K562 (cell line): ENCODE data around the gene ATP6V0A1. TPM values are rescaled to one million over a fixed set of nuclear protein-coding genes. Genes with fewer than 3 reads are reported as not detected.
"Not testable (repeated sequence)": the region's sequence is repeated elsewhere in the genome, so short reads cannot be mapped to it uniquely, and the experiment has no call there.

Experiments
- ATAC-seq: fragments of 200-7000 bp; cut with Tn5 transposase; 3 replicates; pipeline ENCODE4 v1.9.1; 2020; ENCODE audit warnings: moderate library complexity
- BruUV-seq: library from RNA; stranded (reverse); fragments of 400-500 nt; replicated peaks from 2 replicates; lab custom pipeline; 2021; lab: Mats Ljungman, UMichigan
- CTCF ChIA-PET: fragments of 300-600 bp; formaldehyde crosslinking; extraction: SDS; loops from one replicate; lab custom pipeline; 2021; ENCODE audit warnings: low intra/inter-chr PET ratio; lab: Yijun Ruan, JAX
- POLR2A ChIA-PET: fragments of 300-600, 350-650 bp; sonication (Branson Sonifier 250); formaldehyde crosslinking; extraction: SDS; loops from one replicate; lab custom pipeline; 2021; ENCODE audit warnings: antibody characterized with exemption, inconsistent platforms; lab: Yijun Ruan, JAX
- DNase-seq, 4 experiments: peaks; one replicate each; pipeline versions ENCODE4 v3.0.0 to v3.0.0-alpha.2; 2011 to 2018; ENCODE audit warnings: low spot score in 3 of 4, mixed read lengths in 3 of 4; ENCODE audit errors: extremely low read depth in 1 of 4
- FAIRE-seq: peaks from 2 replicates; lab custom pipeline; 2011; peaks lifted over from hg19 to GRCh38; lab: Jason Lieb, UNC
- H2AFZ ChIP-seq: 2 replicates; pipeline ENCODE4 v1.6.0; 2011; ENCODE audit warnings: low read depth, low read length, control low read depth, inconsistent platforms
- H3K27ac ChIP-seq: fragments of 200-600 bp; 3 replicates; pipeline ENCODE4 v1.8.0; 2011; ENCODE audit warnings: low read depth, mild to moderate bottlenecking, control low read depth, inconsistent platforms, low read length, moderate library complexity, mixed read lengths; ENCODE audit errors: extremely low read depth
- H3K27me3 ChIP-seq, 2 experiments: fragments of 300-600 bp in 1 of 2; 2 replicates in 1 of 2; 3 replicates in 1 of 2; pipeline versions ENCODE4 v1.6.0 to v1.8.0; 2011; ENCODE audit warnings: inconsistent platforms in 2 of 2, low read length in 2 of 2, mild to moderate bottlenecking in 1 of 2, mixed read lengths in 1 of 2, moderate library complexity in 1 of 2; ENCODE audit not compliant: control insufficient read depth in 2 of 2, insufficient read depth in 2 of 2
- H3K36me3 ChIP-seq: fragments of 300-600 bp; 3 replicates; pipeline ENCODE4 v1.8.0; 2011; ENCODE audit warnings: mild to moderate bottlenecking, low read length, inconsistent platforms; ENCODE audit not compliant: control insufficient read depth, insufficient read depth
- H3K4me1 ChIP-seq, 2 experiments: fragments of 200-600 bp in 1 of 2; replicated peaks in 1 of 2; 2 replicates in 1 of 2; 3 replicates in 1 of 2; pipeline versions ENCODE4 v1.5.1 to v1.8.0; 2011; ENCODE audit warnings: inconsistent platforms in 2 of 2, low read length in 2 of 2, mild to moderate bottlenecking in 1 of 2, mixed read lengths in 1 of 2, moderate library complexity in 1 of 2; ENCODE audit not compliant: control insufficient read depth in 2 of 2, insufficient read depth in 2 of 2
- H3K4me2 ChIP-seq: 2 replicates; pipeline ENCODE4 v1.6.1; 2011; ENCODE audit warnings: low read length, control low read depth, inconsistent platforms, mixed read lengths; ENCODE audit not compliant: insufficient read depth
- H3K4me3 ChIP-seq: fragments of 200-600 bp; sonication (generic), shearing (Covaris generic); 2 replicates; pipeline ENCODE4 v1.5.1; 2016; ENCODE audit warnings: control low read depth, inconsistent platforms
- H3K79me2 ChIP-seq: fragments of 200-600 bp; 3 replicates; pipeline ENCODE4 v1.8.0; 2011; ENCODE audit warnings: low read length, inconsistent platforms; ENCODE audit not compliant: control insufficient read depth, insufficient read depth
- H3K9ac ChIP-seq, 2 experiments: 2 replicates each; pipeline versions ENCODE4 v1.6.0 to v1.6.1; 2011; ENCODE audit warnings: low read depth in 2 of 2, low read length in 2 of 2, control low read depth in 1 of 2, inconsistent platforms in 1 of 2, mild to moderate bottlenecking in 1 of 2, mixed read lengths in 1 of 2; ENCODE audit not compliant: insufficient read depth in 1 of 2
- H3K9me1 ChIP-seq: one replicate; pipeline ENCODE4 v1.6.0; 2011; ENCODE audit warnings: inconsistent platforms, mild to moderate bottlenecking, low read length, moderate library complexity; ENCODE audit not compliant: control insufficient read depth, insufficient read depth
- H3K9me3 ChIP-seq: replicated peaks from 2 replicates; pipeline ENCODE4 v1.5.1; 2011; ENCODE audit warnings: low read depth, low read length, inconsistent platforms; ENCODE audit not compliant: control insufficient read depth, insufficient read depth
- H4K20me1 ChIP-seq: replicated peaks from 2 replicates; pipeline ENCODE4 v1.6.1; 2011; ENCODE audit warnings: low read length, inconsistent platforms, mixed read lengths; ENCODE audit not compliant: control insufficient read depth, insufficient read depth
- ZFP30 ChIP-seq: fragments of 250-450 bp; sonication (Bioruptor Pico); IDR thresholded peaks from 2 replicates; pipeline ENCODE4 v1.8.0; 2022; ENCODE audit warnings: moderate library complexity, mild to moderate bottlenecking, inconsistent platforms, borderline replicate concordance
- ZNF263 ChIP-seq: sonication (generic); formaldehyde crosslinking; IDR thresholded peaks from 2 replicates; pipeline ENCODE4 v1.8.0; 2022; ENCODE audit warnings: mild to moderate bottlenecking, missing genetic modification reagents, borderline replicate concordance
- ZNF511 ChIP-seq: sonication (generic); formaldehyde crosslinking; IDR thresholded peaks from 2 replicates; pipeline ENCODE4 v1.8.0; 2022; ENCODE audit warnings: mild to moderate bottlenecking, missing genetic modification reagents
- WGBS: fragments of 100-300 bp; shearing (Covaris generic); methylation state at CpG from one replicate; pipeline ENCODE4 v1.1.6; 2016; ENCODE audit warnings: low coverage, mixed read lengths; ENCODE audit not compliant: insufficient coverage; ENCODE audit errors: missing lambda C conversion rate; 5-methylcytosine and 5-hydroxymethylcytosine counted together
- in situ Hi-C: fragments of 300-500 bp; cut with MboI; formaldehyde crosslinking; loops from 4 replicates; pipeline ENCODE4 v1.15.0; 2018; ENCODE audit warnings: inconsistent platforms, mixed read lengths
- intact Hi-C: fragments of 100-400 bp; cut with micrococcal nuclease; formaldehyde crosslinking; loops from 2 replicates; pipeline ENCODE4 v1.14.2; 2022
- polyA plus RNA-seq, 8 experiments: library from polyadenylated mRNA; depleted of rRNA in 4 of 8; stranded (reverse) in 5 of 8; unstranded in 3 of 8; fragments of >200 nt; fragmentation: Nextera tagmentation in 2 of 8; fragmentation: Illumina TruSeq in 1 of 8; extraction: Ambion mirVana in 2 of 8; extraction: Trizol in 1 of 8; gene quantifications; 2 replicates each; pipeline versions ENCODE4 v1.2.1 to v1.2.3, GENCODE V29; 2011 to 2014; ENCODE audit warnings: inconsistent platforms in 1 of 8, missing spikeins in 1 of 8
- total RNA-seq, 7 experiments: library from RNA; depleted of rRNA in 6 of 7; stranded (reverse); fragments of >200 nt in 6 of 7; fragmentation: Illumina TruSeq in 2 of 7; extraction: Trizol in 2 of 7; gene quantifications; 2 replicates each; pipeline versions ENCODE4 v1.2.1 to v1.2.3, GENCODE V29; 2011 to 2021; ENCODE audit warnings: low replicate concordance in 1 of 7

Gene ATP6V0A1
- total and polyA plus RNA-seq, 9 of the 15 experiments (the other 6 are each of a cell fraction or from before 2014, with no cell fraction given) = 11.8 to 158 (median 75.5) TPM

GRCh38 chr17:42555961-42556617, 97.4 kb downstream of the ATP6V0A1 start:
- H3K9me3 ChIP-seq, intact Hi-C loops, H2AFZ ChIP-seq, H3K4me2 ChIP-seq, POLR2A ChIA-PET, CTCF ChIA-PET, H3K27me3 ChIP-seq, in situ Hi-C loops, H3K9me1 ChIP-seq, H3K4me3 ChIP-seq, H4K20me1 ChIP-seq, FAIRE-seq, H3K27ac ChIP-seq, H3K36me3 ChIP-seq, BruUV-seq, DNase-seq: not testable (repeated sequence)
- peak; percentile 53 for ATAC-seq
- Histone ChIP-seq H3K79me2 (peaks cover 26% of the 10 kb centered on the region), H3K9ac (peak overlapping the region in 1 of 2 experiments; percentile 74; a peak in 1 of 4 replicates), H3K4me1 (peaks cover 21 to 46% of the 10 kb centered on the region in 2 experiments; a peak in 4 of 5 replicates)
- 59% methylated on average over 5 of the region's 5 CpGs for WGBS

- intact Hi-C loops = no loop called here
- Histone ChIP-seq H3K79me2 (peaks cover 35% of the 10 kb centered on the region), H3K4me1 (peaks cover 21 to 53% of the 10 kb centered on the region in 2 experiments), H3K27me3 (no peaks in the 10 kb centered on the region), H3K4me2 (no peak overlapping the region), H3K9ac (peak overlapping the region in 1 of 2 experiments; percentile 37; a peak in 1 of 4 replicates), H3K36me3 (peaks cover 11% of the 10 kb centered on the region), H3K27ac (no peak overlapping the region; the same call in 2 of the 3 replicates), H3K4me3 (no peak overlapping the region), H4K20me1 (no peaks in the 10 kb centered on the region), H3K9me3 (no peaks in the 10 kb centered on the region), H2AFZ (no peak overlapping the region), H3K9me1 (no peaks in the 10 kb centered on the region)
- in situ Hi-C loops = no loop called here
- ATAC-seq (no peak), DNase-seq (no peak), FAIRE-seq (no peak)
- WGBS = 55% methylated on average over 6 of the region's 6 CpGs
- BruUV-seq = no TSS peak
- CTCF ChIA-PET = no interaction called here
- TF ChIP-seq ZNF263 (CRISPR knock-in tag) (peak; percentile 71; the same call in 1 of the 2 replicates), ZNF511 (CRISPR knock-in tag) (no peak), ZFP30 (no peak)
- POLR2A ChIA-PET = interaction anchor here (0.6 to 1.4 kb wide), 2 partner anchors 18 to 50 kb away, joined by 3 to 4 read pairs; partner anchors contain the start of genes PSMC3IP, RETREG3 and TUBG1
Observed at GRCh38 chr17:42559075-42559474, 100.4 kb downstream of the ATP6V0A1 start.
